GM12865 (cell line): Measurements from ENCODE around the gene CRLF2.

Experiments used
- DNase-seq: peaks from one replicate; pipeline ENCODE4 v3.0.0; 2010; ENCODE audit warnings: low read depth
- H3K4me3 ChIP-seq: 2 replicates; pipeline ENCODE4 v1.5.1; 2011; ENCODE audit warnings: mild to moderate bottlenecking, low read depth, low read length, control low read depth
- CTCF ChIP-seq: IDR thresholded peaks from 2 replicates; pipeline ENCODE4 v1.5.1; 2011; ENCODE audit warnings: low read length, control low read depth, low read depth, inconsistent platforms; ENCODE audit not compliant: insufficient read depth; ENCODE audit errors: missing control alignments

The CRLF2 gene

GRCh38 chrX:1150569-1151347 is 61.7 kb downstream of the CRLF2 start:
- no peak for TF ChIP-seq CTCF

DNA sequence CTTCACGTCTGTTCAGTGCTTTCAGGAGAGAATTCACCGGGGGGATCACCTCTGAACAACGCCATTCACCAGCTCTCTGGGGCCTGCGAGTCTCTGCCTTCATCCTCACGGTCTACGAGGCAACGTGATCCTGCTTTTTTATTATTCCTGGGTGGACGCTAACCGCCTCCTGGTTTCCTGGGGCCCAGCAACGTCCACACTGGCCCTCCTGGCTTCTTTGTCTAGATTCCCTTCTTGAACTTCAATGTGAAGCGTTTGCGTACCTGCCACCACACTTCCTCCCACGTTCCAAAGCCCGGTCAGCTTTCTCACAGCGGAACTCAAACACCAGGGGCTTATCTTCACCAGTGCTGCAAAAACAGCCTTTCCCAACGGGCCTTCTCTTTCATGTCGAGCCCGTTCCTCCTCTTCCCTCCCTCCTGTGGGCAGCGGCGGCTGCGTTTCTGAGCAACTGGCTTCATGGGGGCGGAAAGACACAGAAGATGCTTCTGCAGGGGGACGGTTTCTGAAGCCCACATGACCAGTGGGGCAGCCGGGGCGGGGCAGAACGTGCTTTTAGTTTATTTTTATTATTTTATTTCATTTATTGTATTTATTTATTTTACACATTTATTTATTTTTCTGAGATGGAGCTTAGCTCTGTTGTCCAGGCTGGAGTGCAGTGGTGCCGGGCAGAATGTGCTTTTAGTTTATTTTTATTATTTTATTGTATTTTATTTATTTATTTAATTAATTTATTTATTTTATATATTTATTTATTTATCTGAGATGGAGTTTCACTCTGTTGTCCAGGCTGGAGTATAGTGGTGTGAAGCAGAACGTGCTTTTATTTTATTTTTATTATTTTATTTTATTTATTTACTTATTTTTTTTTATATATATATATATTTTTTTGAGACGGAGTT is 64.6 kb downstream of the CRLF2 start:
- no peak for TF ChIP-seq CTCF
- H3K4me3 ChIP-seq, result no peak overlapping the region
- no peak for DNase-seq

More at GRCh38 chrX:1150569-1151347, 61.7 kb downstream of the CRLF2 start:
- DNase-seq, result no peak
- H3K4me3 ChIP-seq, result no peak overlapping the region

- DNase-seq, result no peak
- no peak overlapping the region for H3K4me3 ChIP-seq
- no peak for TF ChIP-seq CTCF
Observed at GRCh38 chrX:1144293-1144692, 68.2 kb downstream of the CRLF2 start.
